Measurements from ENCODE around the gene FAM20C.
"Not testable (repeated sequence)": the region's sequence is repeated elsewhere in the genome, so short reads cannot be mapped to it uniquely, and the experiment has no call there.

The FAM20C gene

GRCh38 chr7:174716-175115 lies 17.7 kb upstream of the FAM20C start:
- no peak for DNase-seq (ENCODE audit: low read depth)

DNA sequence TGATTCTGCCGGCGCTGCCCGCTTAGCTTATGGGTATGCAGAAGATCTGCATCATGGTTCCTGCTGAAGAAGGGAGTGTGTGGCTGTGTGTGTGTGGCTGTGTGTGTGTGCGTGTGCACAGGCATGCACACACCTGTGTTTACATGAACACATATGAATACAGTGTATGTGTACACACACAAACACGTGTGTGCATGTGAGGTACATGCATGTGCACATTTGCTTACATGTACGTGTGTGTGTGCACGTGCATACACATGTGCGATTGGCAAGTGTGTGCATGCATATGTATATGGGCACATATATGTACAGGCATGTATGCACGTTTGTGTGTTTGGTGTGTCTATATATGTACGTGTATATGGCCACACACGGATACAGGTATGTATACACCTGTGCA lies 16.4 kb upstream of the FAM20C start:
- DNase-seq (ENCODE audit: low read depth) = no peak

- no peak for DNase-seq (ENCODE audit: low read depth)
Measured at GRCh38 chr7:176381-176780, 16.0 kb upstream of the FAM20C start.

DNA sequence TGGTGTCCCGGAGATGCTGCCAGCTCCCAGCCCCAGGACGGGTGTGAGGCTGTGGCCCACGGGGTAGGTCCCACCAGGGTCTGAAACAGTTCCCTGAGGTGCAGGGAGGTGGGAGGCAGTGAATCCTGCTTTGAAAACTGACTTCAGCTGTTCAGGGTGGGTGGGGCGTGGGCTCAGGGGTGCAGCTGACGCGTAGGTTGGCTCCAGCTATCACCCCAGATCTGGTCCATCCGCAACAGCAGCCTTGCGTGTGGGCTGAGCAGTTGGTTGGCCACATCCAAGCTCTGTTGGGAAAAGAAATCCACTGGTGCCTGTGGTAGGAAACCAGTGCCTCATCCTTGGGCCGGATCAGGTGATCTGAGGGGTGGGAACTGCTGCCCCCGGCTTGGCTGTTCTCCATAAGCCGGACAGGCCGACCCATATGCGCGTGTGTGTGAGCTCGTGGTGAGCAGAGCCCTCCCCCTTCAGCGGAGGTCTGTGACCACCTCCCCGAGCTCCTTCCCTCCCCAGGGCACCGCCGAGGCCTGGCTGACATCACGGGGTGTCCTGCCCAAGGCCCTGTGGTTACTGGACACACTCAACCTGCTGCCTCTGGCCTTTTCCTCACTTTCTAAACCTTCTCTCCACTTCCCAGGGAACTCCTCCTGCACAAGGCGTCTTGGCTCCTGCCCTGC lies 15.4 kb upstream of the FAM20C start:
- no peak for DNase-seq (ENCODE audit: low read depth)

DNA sequence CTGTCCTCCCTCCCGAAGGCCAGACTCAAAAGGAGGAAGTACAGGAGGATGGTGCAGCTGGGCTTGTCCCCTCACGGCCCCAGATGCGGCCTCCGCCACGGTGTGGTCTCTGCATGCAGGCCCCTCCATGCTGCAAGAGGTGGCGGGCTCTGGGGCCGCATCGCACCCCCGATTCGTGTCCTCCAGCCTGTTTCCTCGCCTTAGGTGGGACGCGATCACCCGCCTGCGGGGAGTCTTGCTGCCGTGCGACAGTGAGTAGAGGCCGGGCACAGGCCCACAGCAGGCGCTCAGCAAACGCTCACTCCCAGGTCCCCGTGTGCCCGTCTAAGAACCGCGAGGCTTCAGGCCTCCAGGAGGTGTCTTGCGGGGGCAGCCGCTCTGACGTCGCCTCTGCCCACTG lies 13.9 kb upstream of the FAM20C start:
- DNase-seq (ENCODE audit: low read depth) = no peak

DNA sequence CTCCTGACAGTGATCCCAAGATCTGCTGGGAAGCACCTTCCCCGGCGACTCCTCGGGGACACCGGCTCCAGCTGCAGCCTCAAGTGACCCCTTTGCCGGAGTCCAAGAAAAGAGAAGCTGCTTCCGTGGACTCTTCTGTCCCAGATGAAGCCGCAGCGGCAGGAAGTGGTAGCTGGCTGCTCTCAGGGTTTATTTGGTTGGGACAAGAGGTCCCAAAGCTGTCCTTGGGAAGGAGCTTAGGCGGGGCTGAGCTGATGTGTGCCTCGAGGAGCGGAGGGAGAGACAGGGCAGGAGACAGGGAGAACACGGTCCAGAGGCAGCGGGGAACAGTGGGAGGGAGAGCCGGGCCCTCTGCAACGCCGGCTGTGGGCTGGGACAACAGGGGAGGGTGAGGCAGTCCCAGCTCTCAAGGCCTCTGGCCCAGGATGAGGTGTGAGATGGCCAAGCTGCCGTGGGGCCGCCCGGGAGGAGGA lies 13.1 kb upstream of the FAM20C start:
- DNase-seq (ENCODE audit: low read depth) = no peak

- DNase-seq (ENCODE audit: low read depth) = no peak
Measured at GRCh38 chr7:179948-180694, 12.2 kb upstream of the FAM20C start.

DNA sequence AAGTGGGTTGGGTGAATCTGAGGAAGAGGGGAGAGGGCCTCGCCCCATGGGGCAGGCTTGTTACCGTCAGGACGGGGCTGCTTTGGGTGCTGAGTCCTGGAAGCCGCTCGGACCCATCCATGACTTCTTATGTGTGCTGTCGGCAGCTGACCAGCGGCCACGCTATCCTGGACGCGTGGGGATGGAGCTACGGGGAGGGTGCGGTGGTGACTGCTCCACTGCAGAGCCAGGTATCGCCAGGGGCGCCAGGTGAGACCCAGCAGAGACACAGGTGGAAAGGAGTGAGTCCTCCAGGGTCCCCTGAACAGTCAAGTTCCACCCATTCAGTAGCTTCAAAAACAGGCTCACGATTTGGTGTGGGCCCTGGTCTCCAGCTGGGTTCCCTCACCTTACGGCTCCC lies 10.6 kb upstream of the FAM20C start:
- no peak for DNase-seq (ENCODE audit: low read depth)

- not testable (repeated sequence) for DNase-seq (ENCODE audit: low read depth)
Measured at GRCh38 chr7:182502-182901, 9.9 kb upstream of the FAM20C start.

DNA sequence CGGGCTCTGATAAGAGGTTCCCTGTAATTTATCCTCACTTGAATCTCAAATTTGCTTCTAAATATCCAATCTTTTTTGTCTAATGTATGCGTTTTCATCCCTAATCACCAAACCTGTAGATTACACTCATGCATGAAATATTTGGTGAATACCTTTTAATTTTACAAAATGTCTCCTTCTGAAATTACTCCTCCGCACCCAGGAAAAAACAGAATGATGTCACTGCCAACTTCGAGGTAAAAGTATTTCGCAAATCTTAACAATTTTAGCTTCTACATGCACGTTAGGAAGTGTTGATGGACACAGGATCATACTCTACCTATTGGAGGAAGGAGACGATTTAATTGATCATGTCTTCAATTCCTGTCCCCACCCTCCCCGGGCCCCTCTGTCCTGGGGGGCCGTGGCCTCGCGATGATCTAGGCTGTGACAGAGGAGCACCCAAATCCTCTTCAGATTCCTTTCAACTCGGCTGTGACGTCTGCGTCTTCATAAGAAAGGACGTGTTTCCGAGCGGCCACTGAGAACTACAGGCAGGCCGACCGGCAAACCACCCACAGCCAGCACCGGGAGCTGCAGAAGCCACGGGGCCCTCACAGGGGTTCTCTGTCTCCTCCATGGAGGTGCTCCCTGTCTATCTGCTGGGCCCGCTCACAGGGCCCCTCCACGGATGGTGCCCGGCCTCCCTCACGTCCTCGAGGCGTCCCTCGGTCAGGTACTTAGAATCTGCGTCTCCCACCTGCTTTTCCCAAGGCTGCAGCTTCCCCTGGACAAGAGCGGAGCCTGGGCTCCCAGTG lies 8.7 kb upstream of the FAM20C start:
- no peak for DNase-seq (ENCODE audit: low read depth)

GRCh38 chr7:184294-185264 lies 7.8 kb upstream of the FAM20C start:
- DNase-seq (ENCODE audit: low read depth) = no peak

GRCh38 chr7:186516-187113 lies 5.8 kb upstream of the FAM20C start:
- DNase-seq (ENCODE audit: low read depth) = no peak

DNA sequence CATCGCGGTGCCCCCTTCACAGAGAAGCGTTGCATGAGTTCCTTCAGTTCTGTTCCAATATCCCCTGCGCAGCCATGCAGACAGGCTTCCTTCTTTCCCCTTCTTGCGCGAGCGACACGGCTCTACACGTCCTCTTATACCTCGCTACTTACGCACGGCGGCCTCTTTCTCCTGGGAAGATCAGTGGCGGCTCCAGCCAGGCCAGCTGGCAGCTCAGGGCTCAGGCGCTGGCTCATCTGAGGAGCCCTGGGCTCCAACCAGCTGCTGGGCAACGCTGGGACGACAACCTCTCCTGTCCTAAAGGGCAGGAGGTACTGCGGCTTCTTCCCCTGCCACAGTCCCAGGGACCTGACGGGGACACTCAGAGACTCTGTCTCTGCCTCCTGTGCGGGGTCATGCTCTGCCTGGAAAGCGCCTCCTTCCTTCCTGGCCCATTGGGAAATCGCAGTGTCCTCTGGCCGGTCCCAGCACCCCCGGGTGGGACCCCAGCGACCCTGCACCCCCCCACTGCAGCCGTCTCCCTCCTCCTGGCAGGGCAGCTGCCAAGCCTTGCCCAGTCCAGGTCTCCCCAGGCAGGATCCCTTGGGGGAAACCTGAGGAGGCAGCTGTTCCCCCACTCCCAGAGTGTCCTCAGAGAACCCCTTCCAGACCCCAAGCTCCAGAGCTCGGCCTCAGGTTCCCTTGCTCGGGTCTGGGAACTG lies 5.0 kb upstream of the FAM20C start:
- DNase-seq (ENCODE audit: low read depth) = no peak

- DNase-seq (ENCODE audit: low read depth) = no peak
Measured at GRCh38 chr7:188174-188573, 4.2 kb upstream of the FAM20C start.

- DNase-seq (ENCODE audit: low read depth) = no peak
Measured at GRCh38 chr7:188727-189500, 3.5 kb upstream of the FAM20C start.

- DNase-seq (ENCODE audit: low read depth) = no peak
Measured at GRCh38 chr7:189719-190118, 2.7 kb upstream of the FAM20C start.

DNA sequence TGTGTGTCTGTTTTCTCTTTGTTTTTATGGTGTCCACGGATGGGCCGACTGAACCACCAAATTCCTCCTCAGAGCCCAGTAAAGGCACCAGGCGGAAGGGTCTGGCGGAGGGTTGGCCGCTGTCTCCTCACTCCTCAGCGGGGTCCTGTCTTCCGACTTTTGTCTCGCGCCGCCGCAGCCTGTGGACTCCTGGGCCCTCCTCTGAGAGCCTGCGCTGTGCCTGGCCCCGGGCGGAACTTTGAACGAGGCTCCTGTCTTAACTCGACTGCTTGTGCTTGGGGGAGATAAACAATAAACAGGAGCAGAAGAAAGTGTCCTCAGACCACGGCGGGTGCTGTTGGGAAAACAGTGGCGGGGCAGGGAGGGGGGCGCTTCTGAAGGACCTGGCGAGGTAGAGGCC lies 2.2 kb upstream of the FAM20C start:
- DNase-seq (ENCODE audit: low read depth) = no peak

- DNase-seq (ENCODE audit: low read depth) = no peak
Measured at GRCh38 chr7:191105-191980, 1.0 kb upstream of the FAM20C start.
